Endothelial cell of umbilical vein (primary cell): ENCODE measurements around the gene NPNT. TPM values are rescaled to one million over a fixed set of nuclear protein-coding genes. Genes with fewer than 3 reads are reported as not detected.

ENCODE experiments used
- BruUV-seq: library from RNA; stranded (reverse); fragments of 400-500 nt; replicated peaks from 2 replicates; lab custom pipeline; 2021; lab: Mats Ljungman, UMichigan
- CTCF ChIA-PET: fragments of 300-600, 350-600 bp; sonication (Branson Sonifier 250); formaldehyde crosslinking; loops from one replicate; lab custom pipeline; 2021; ENCODE audit warnings: antibody characterized with exemption, inconsistent platforms; lab: Charles Lee
- POLR2A ChIA-PET: fragments of 300-600, 350-600 bp; sonication (Branson Sonifier 250); formaldehyde crosslinking; loops from one replicate; lab custom pipeline; 2021; ENCODE audit warnings: antibody characterized with exemption, inconsistent platforms; lab: Charles Lee
- DNase-seq: peaks from one replicate; pipeline ENCODE4 v3.0.0-alpha.2; 2011; ENCODE audit warnings: low read depth, low spot score
- FAIRE-seq: peaks from 2 replicates; lab custom pipeline; 2011; peaks lifted over from hg19 to GRCh38; lab: Jason Lieb, UNC
- H2AFZ ChIP-seq: 2 replicates; pipeline ENCODE4 v1.6.0; 2012; ENCODE audit warnings: low read depth, low read length, control low read depth, inconsistent platforms
- H3K27ac ChIP-seq: 2 replicates; pipeline ENCODE4 v1.5.1; 2011; ENCODE audit warnings: low read depth, mild to moderate bottlenecking, control low read depth, low read length, moderate library complexity; ENCODE audit not compliant: insufficient read depth
- H3K27me3 ChIP-seq, 2 experiments: 2 replicates each; pipeline versions ENCODE4 v1.6.0 to v1.6.1; 2011; ENCODE audit warnings: low read length in 2 of 2, mixed read lengths in 1 of 2; ENCODE audit not compliant: control insufficient read depth in 2 of 2, insufficient read depth in 2 of 2
- H3K36me3 ChIP-seq, 2 experiments: 2 replicates in 1 of 2; 3 replicates in 1 of 2; pipeline ENCODE4 v1.5.1; 2011; ENCODE audit warnings: low read length in 2 of 2, mild to moderate bottlenecking in 1 of 2, moderate library complexity in 1 of 2; ENCODE audit not compliant: control insufficient read depth in 2 of 2, insufficient read depth in 2 of 2; ENCODE audit errors: extremely low read depth in 1 of 2
- H3K4me1 ChIP-seq: 3 replicates; pipeline ENCODE4 v1.5.1; 2011; ENCODE audit warnings: mild to moderate bottlenecking, low read length; ENCODE audit not compliant: control insufficient read depth, insufficient read depth; ENCODE audit errors: extremely low read depth
- H3K4me2 ChIP-seq: 2 replicates; pipeline ENCODE4 v1.6.1; 2011; ENCODE audit warnings: low read length, control low read depth, mixed read lengths; ENCODE audit not compliant: insufficient read depth
- H3K4me3 ChIP-seq, 3 experiments: fragments of 200-600 bp in 1 of 3; sonication (generic), shearing (Covaris generic) in 1 of 3; replicated peaks in 1 of 3; 2 replicates each; pipeline ENCODE4 v1.5.1; 2011 to 2016; ENCODE audit warnings: control low read depth in 3 of 3, low read length in 3 of 3, mild to moderate bottlenecking in 2 of 3, inconsistent platforms in 1 of 3, low read depth in 1 of 3, moderate library complexity in 1 of 3; ENCODE audit not compliant: insufficient read depth in 1 of 3
- H3K79me2 ChIP-seq: 2 replicates; pipeline ENCODE4 v1.6.0; 2012; ENCODE audit warnings: low read length, inconsistent platforms; ENCODE audit not compliant: control insufficient read depth, insufficient read depth
- H3K9ac ChIP-seq: replicated peaks from 2 replicates; pipeline ENCODE3; 2011; ENCODE audit warnings: low read length, control low read depth; ENCODE audit not compliant: insufficient read depth; ENCODE audit errors: extremely low read depth
- H3K9me1 ChIP-seq: replicated peaks from 3 replicates; pipeline ENCODE4 v1.6.0; 2011; ENCODE audit warnings: mild to moderate bottlenecking, low read length; ENCODE audit not compliant: control insufficient read depth, insufficient read depth; ENCODE audit errors: extremely low read depth
- H3K9me3 ChIP-seq: replicated peaks from 2 replicates; pipeline ENCODE4 v1.5.1; 2012; ENCODE audit warnings: low read length, inconsistent platforms; ENCODE audit not compliant: control insufficient read depth, insufficient read depth
- H4K20me1 ChIP-seq: replicated peaks from 2 replicates; pipeline ENCODE3; 2011; ENCODE audit warnings: mild to moderate bottlenecking, low read length; ENCODE audit not compliant: control insufficient read depth, insufficient read depth; ENCODE audit errors: extremely low read depth
- CTCF ChIP-seq, 2 donors: IDR thresholded peaks; 1 replicate in 1 of 2; 2 replicates in 1 of 2; pipeline ENCODE4 v1.5.1; 2011; ENCODE audit warnings: low read length in 2 of 2, mild to moderate bottlenecking in 2 of 2, moderate library complexity in 2 of 2, control low read depth in 1 of 2, inconsistent platforms in 1 of 2, low read depth in 1 of 2; ENCODE audit not compliant: insufficient read depth in 1 of 2; ENCODE audit errors: extremely low read depth in 1 of 2
- EZH2 ChIP-seq: IDR thresholded peaks from 2 replicates; pipeline ENCODE4 v1.6.1; 2012; ENCODE audit warnings: borderline replicate concordance, low read depth, mild to moderate bottlenecking, moderate library complexity, low read length, inconsistent platforms; ENCODE audit not compliant: severe bottlenecking
- FOS ChIP-seq: IDR thresholded peaks from 2 replicates; pipeline ENCODE4 v1.6.1; 2011; ENCODE audit warnings: mild to moderate bottlenecking, low read length, moderate library complexity, borderline replicate concordance; ENCODE audit not compliant: insufficient read depth
- GATA2 ChIP-seq: IDR thresholded peaks from 2 replicates; pipeline ENCODE4 v1.7.0; 2011; ENCODE audit warnings: low read depth, mild to moderate bottlenecking, moderate library complexity, mixed read lengths, low read length; ENCODE audit not compliant: insufficient read length, insufficient read depth
- JUN ChIP-seq: IDR thresholded peaks from 2 replicates; pipeline ENCODE4 v1.6.1; 2011; ENCODE audit warnings: borderline replicate concordance, low read depth; ENCODE audit not compliant: insufficient read length, insufficient read depth
- MAX ChIP-seq: IDR thresholded peaks from 2 replicates; pipeline ENCODE4 v1.6.1; 2011; ENCODE audit not compliant: insufficient read depth, insufficient read length
- MYC ChIP-seq: IDR thresholded peaks from one replicate; pipeline ENCODE4 v1.6.1; 2011; ENCODE audit warnings: mild to moderate bottlenecking, low read depth, low read length
- POLR2A ChIP-seq: IDR thresholded peaks from 2 replicates; pipeline ENCODE4 v1.6.1; 2012; ENCODE audit warnings: low read depth, mild to moderate bottlenecking, control low read depth, low read length
- dilution Hi-C: fragments of 300-500 bp; cut with MboI; formaldehyde crosslinking; loops from one replicate; pipeline ENCODE4 v1.15.0; 2019; ENCODE audit warnings: low sequenced_read_pairs; ENCODE audit not compliant: extremely low pct_ligation_motif_present
- intact Hi-C: fragments of 100-400 bp; cut with micrococcal nuclease; formaldehyde crosslinking; loops from one replicate; pipeline ENCODE4 v1.10.0; 2022
- polyA plus RNA-seq, 4 experiments: library from polyadenylated mRNA; depleted of rRNA in 3 of 4; stranded (reverse) in 3 of 4; unstranded in 1 of 4; fragments of >200 nt; gene quantifications; 2 replicates each; pipeline versions ENCODE4 v1.2.1 to v1.2.3, GENCODE V29; 2011 to 2012; ENCODE audit warnings: missing spikeins in 1 of 4
- total RNA-seq: library from RNA; stranded (reverse); gene quantifications from 2 replicates; pipeline ENCODE4 v1.2.3, GENCODE V29; 2021

Gene NPNT
- total and polyA plus RNA-seq, 2 donors (not counting 3 experiments of a cell fraction or from before 2014, with no cell fraction given), result not detected

DNA sequence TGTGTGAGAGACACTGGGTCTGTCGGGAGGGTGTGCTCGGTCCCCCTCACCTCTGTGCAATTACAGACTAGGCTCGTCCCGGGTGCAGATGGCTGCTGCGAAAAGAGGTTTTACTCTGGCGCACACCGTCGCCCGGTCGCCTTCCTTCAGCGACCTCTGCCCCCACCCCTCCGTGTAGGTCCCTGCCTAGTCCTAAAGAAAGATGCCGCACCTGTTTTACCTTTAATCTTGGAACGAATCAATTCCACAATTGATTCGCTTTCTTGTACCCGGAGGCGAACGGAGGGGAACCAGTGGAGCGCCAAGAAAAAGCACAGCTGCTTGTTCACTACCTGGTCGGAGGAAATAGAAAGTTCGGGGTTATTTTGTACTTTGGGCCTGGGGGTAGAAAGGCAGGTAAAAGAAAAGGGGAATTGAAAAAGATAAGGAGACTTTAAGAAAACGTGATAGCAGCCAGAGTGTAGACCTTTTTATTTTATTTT, 1.2 kb downstream of the NPNT start:
- intact Hi-C loops (no loop called here), dilution Hi-C loops (no loop called here)
- no peaks in the 10 kb centered on the region for H3K9me1 ChIP-seq
- H3K27ac ChIP-seq, result no peak overlapping the region
- H2AFZ ChIP-seq, result no peak overlapping the region
- FAIRE-seq (no peak), DNase-seq (no peak)
- TF ChIP-seq EZH2 (peak; percentile 15), CTCF (IDR thresholded peaks at IDR 0.05; ENCODE audit: extremely low read depth in 1 of 2, insufficient read depth in 1 of 2, low read depth in 1 of 2, low read length in 2 of 2) (no peak), POLR2A (no peak), GATA2 (no peak), JUN (no peak), MAX (no peak), FOS (no peak), MYC (no peak)
- H3K79me2 ChIP-seq, result no peaks in the 10 kb centered on the region
- no TSS peak for BruUV-seq
- peak overlapping the region; percentile 38 for H3K4me2 ChIP-seq
- POLR2A ChIA-PET, result no interaction called here
- peak overlapping the region in 1 of 3 experiments; percentile 1 for H3K4me3 ChIP-seq
- H4K20me1 ChIP-seq, result no peaks in the 10 kb centered on the region
- H3K9ac ChIP-seq, result no peak overlapping the region
- H3K36me3 ChIP-seq, result no peaks in the 10 kb centered on the region
- peaks cover 60 to 93% of the 10 kb centered on the region in 2 experiments for H3K27me3 ChIP-seq
- CTCF ChIA-PET, result interaction anchor here (2.3 kb wide), 1 partner anchor 8 kb away, joined by 6 read pairs; no protein-coding TSS in a partner anchor
- H3K9me3 ChIP-seq, result no peaks in the 10 kb centered on the region
- H3K4me1 ChIP-seq, result peaks cover 8% of the 10 kb centered on the region
